HG03025 (cell line): ENCODE results near the gene PTPRR.
A peak's percentile ranks its signal among the peaks of the same experiment; 100 is the strongest.

Experiments
- ATAC-seq: cut with Tn5 transposase; IDR thresholded peaks from one replicate; pipeline ENCODE4 v1.9.1; 2021; ENCODE audit warnings: mild to moderate bottlenecking, moderate library complexity; ENCODE audit not compliant: unreplicated experiment, low FRiP score

The PTPRR gene

GRCh38 chr12:70920251-70920851, at the start of gene PTPRR:
TSS of gene PTPRR (minus strand) at chr12:70920738. CDS start at chr12:70920390, 348 bp downstream.
- ATAC-seq, result no peak

- no peak for ATAC-seq
Measured at GRCh38 chr12:70966996-70967790, 46.7 kb upstream of the PTPRR start.

- ATAC-seq, result no peak
Measured at GRCh38 chr12:70966046-70966445, 45.5 kb upstream of the PTPRR start.

GRCh38 chr12:70964867-70965510, 44.5 kb upstream of the PTPRR start:
- no peak for ATAC-seq

GRCh38 chr12:70963081-70963660, 42.6 kb upstream of the PTPRR start:
- no peak for ATAC-seq

- ATAC-seq, result peak; percentile 85
Measured at GRCh38 chr12:70962226-70962794, 41.8 kb upstream of the PTPRR start.

GRCh38 chr12:70960484-70960883, 39.9 kb upstream of the PTPRR start:
- no peak for ATAC-seq

GRCh38 chr12:70955415-70955814, 34.9 kb upstream of the PTPRR start:
- no peak for ATAC-seq

GRCh38 chr12:70950451-70950850, 29.9 kb upstream of the PTPRR start:
- no peak for ATAC-seq

- ATAC-seq, result no peak
Measured at GRCh38 chr12:70948976-70949336, 28.4 kb upstream of the PTPRR start.

- no peak for ATAC-seq
Measured at GRCh38 chr12:70948236-70948975, 27.9 kb upstream of the PTPRR start.

GRCh38 chr12:70936203-70936813, 15.8 kb upstream of the PTPRR start:
- no peak for ATAC-seq

- ATAC-seq, result no peak
Measured at GRCh38 chr12:70933133-70933532, 12.6 kb upstream of the PTPRR start.

- ATAC-seq, result no peak
Measured at GRCh38 chr12:70929029-70929428, 8.5 kb upstream of the PTPRR start.

GRCh38 chr12:70928071-70928470, 7.5 kb upstream of the PTPRR start:
- no peak for ATAC-seq

- no peak for ATAC-seq
Measured at GRCh38 chr12:70927356-70927755, 6.8 kb upstream of the PTPRR start.

- ATAC-seq, result no peak
Measured at GRCh38 chr12:70925539-70925938, 5.0 kb upstream of the PTPRR start.

GRCh38 chr12:70920891-70921290, 353 bp upstream of the PTPRR start:
- ATAC-seq, result no peak

- no peak for ATAC-seq
Measured at GRCh38 chr12:70919597-70920035, 922 bp downstream of the PTPRR start.

- ATAC-seq, result no peak
Measured at GRCh38 chr12:70919176-70919575, 1.4 kb downstream of the PTPRR start.
